ENCODE results near the gene DCLK1.
"Not testable (repeated sequence)": the region's sequence is repeated elsewhere in the genome, so short reads cannot be mapped to it uniquely, and the experiment has no call there.

DCLK1 gene

DNA sequence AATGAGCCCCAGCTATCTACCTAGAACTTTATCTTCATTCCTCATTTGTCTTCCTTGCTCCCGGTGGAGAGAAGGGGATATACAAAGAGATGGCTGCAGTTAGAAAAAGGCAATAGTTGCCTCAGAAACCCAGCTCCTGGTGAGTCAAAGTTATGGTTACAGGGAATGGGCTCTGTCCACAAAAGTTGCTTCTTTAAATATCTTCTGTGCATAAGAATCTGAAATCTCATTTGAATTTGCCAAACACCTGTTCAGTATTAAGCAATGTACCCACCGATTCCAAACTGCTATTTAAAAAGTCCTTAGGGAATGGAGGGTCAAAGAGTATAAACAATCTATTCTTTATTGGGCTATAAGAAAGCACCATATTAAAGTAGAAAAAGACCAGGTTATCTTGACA lies 48.4 kb downstream of the DCLK1 start:
- no peak for DNase-seq

- DNase-seq = no peak
Observed at GRCh38 chr13:36082396-36082795, 48.8 kb downstream of the DCLK1 start.

- no peak for DNase-seq
Observed at GRCh38 chr13:36076211-36076610, 55.0 kb downstream of the DCLK1 start.

GRCh38 chr13:36074659-36075058 lies 56.5 kb downstream of the DCLK1 start:
- DNase-seq = no peak

DNA sequence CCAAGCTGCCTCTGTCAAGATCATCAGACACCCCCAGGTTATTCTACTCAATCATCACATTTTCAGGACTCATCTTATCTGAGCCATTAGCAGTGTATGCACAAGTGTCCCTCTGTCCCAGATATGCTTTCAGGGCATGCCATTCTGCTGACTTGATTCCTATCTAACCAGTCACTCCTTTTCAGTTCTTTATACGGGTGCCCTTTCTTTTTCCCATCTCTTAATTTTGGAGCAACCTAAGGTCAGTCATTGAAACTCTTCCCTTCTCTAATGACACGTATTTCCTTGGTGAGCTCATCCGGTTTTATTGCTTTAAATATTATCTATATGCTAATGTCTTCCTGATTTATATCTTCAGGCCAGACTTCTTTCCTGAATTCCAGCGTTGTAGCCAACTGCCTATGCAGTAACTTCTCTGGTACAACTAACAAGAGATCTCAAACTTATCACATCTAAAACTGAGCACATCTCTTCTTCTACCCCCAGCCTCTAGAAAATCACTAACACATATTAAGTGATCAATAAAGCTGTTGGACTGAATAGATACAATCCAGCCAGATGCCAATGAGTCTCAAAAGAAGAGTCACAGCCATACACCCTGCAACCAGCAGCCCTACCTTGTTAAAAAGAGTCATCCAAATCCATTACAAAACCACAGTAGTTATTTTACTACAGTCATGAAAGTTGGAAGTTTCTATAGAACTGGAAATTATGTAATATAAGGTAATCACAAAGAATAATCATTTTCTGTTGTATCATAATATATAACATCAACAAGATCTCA lies 58.8 kb downstream of the DCLK1 start:
- DNase-seq = no peak

GRCh38 chr13:36070504-36071192 lies 60.5 kb downstream of the DCLK1 start:
- DNase-seq = not testable (repeated sequence)

GRCh38 chr13:36069881-36070366 lies 61.3 kb downstream of the DCLK1 start:
- no peak for DNase-seq

DNA sequence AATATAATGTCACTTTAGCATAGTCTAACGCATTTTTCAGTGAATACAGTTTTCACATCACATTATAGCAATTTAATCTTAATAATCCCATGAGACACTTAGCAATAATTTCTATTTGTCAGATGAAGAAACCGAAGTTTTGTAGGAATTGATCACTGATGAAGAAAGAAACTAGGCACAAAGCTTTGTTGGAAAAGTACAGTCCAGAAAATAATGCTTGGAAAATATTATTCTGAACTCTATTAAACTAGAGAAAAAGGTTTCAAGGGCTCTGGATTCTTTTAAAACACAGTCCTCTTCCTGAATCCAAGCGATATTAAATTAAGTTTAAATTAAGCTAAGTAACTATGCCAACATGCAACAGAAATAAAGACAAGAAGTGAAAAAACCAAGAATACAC lies 62.2 kb downstream of the DCLK1 start:
- DNase-seq = no peak

GRCh38 chr13:36068566-36068965 lies 62.6 kb downstream of the DCLK1 start:
- no peak for DNase-seq

DNA sequence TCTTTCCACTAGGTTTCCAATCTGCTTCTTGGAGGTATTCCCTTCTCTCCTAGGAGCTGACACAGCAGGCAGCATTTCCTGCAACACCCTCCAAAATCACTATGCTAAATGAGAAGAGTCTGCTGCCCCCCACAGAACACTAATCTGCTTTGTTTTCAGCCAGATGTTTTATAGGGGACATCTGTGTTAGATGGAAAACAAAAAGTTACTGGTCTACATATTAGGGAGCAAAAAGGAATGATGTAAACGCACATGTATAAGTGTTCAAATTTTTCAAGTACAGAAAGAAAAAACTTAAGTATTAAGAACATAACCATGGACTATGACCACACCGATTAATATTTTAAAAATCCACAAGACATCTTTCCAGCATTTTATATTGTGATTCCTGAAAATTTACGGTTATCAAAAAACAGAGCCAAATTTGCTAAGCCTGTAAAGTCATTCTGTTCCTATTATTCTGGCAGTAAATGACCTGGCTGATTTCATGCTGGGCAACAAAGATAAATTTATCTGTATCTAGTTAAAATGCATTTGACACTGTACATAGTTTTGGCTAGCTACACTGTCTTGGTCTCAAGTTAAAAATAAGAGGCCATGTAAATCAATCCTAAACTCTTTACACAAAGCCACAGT lies 63.3 kb downstream of the DCLK1 start:
- DNase-seq = no peak

- no peak for DNase-seq
Observed at GRCh38 chr13:36062249-36062648, 68.9 kb downstream of the DCLK1 start.

GRCh38 chr13:36061621-36062020 lies 69.6 kb downstream of the DCLK1 start:
- no peak for DNase-seq

DNA sequence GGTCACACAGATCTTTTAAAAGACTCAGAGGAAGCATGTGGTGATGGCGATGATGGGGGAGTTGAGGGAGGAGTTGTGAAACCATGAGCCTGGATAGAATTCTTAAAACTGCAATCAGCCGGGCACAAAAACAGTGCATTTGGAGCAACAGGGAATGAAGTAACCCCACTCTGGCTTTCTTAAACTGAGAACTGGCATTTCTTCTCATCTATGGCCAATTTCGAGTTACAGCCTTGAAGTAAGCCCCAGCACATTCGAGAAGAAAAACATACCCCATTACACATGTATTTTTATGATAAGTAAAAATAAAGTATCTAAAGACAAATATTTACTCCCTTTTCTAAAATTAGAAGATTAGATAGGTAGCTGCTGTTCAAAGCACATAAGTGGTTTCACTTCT lies 70.1 kb downstream of the DCLK1 start:
- no peak for DNase-seq

DNA sequence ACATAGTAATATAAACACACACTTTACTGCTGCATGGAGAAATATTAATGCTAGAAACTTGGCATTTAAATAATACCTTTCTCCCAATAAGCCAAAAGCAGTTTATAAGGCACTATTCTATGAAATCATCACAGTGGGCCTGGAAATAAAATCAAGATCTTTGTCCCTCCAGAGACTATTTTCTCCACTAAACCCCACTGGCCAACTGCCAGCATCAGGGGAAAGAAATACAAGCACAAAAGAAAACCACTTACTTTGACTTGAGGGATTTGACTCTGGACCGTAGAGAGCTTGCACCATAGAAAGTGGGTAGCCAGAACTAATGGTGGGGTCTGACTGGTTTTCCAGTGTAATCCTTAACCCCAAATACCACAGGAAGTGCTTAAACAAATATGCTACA lies 71.9 kb downstream of the DCLK1 start:
- no peak for DNase-seq

DNA sequence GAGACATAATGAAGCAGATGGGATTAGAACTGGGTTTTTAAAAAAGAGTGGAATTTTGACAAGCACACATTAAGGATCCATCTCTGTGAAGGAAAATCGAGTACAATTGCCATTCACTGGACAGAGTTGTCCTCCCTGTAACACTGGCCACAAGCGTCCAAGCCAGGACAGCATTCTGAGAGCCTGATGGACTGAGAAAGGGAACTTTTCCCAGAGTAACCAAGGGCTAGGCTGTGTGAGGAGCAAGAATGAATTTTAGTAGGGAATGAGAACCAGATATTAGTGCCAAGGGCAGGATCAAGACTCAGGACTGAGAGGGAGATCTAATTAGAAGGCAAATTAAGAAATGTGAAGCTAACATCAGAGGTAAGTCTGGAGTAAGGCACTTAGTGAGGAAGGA lies 73.1 kb downstream of the DCLK1 start:
- DNase-seq = no peak

DNA sequence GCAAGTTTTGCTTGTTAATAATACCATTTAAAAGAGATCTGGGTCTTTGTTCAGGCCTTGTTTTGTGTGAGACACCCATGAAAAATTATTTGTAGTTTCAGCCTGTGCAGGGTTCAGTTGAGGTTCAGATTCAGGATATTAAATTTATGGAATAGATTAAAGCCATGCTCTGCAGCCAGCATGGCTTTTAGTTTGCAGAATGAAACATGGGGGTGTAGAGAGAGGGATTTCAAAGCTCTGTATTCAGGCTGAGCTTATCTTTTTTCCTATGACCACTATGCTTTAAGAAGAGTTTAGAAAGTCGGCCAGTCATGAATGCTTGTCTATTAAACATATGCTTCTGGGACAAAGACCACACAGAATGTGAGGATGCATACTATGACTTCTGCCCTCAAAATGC lies 73.6 kb downstream of the DCLK1 start:
- no peak for DNase-seq

DNA sequence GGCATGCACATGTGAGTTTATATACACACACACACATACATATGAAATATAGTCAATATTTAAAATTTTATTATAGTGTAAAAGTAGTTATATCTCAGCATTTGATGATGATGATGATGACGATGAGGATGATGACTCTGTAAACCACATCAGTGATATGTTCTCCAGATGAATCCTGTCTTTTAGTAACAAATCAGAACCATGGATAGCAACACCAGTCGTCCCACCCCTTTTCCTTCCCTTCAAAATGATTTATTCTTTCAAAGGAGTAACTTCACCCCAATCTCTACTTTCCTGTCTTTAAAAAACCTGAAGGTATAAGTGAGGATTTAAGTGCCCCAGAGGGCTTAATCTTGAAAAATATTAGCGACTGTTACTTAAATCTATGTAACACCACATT lies 74.1 kb downstream of the DCLK1 start:
- no peak for DNase-seq

DNA sequence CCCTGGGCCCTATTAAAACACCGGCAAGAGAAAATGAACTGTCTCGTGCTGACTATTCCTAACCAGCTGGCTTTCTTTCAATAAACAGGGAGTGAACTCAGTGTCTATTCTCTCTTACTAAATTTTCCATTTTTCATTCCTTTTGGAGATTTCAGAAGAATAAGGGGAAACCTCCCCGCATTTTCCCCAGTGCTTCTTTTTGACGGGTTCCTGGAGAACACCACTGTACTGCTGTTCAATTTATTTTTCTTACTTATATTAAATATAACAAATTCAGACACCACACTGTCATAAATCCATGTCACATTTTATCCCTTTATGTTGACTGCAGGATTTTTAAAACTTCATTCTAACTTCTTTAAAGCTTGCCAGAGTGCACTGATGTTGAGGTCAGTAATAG lies 75.8 kb downstream of the DCLK1 start:
- DNase-seq = no peak

DNA sequence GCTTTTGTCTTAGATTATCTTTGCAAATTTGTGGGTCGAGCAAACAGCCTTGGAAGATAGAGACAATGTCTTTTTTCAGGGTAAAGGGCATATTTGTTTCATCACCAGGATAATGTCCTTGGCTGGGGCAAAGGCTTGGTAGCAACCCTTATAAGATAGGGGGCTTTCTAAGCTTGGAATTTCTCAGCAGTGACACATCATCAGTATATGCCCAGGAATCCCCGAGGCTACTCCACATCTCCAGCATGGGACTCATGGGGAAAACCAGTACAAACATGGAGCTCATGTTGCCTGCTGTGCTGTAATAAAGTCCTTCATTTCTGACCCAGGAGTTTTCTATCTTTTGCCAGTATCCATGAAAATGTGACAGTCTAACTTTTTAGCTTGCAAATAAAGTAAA lies 77.1 kb downstream of the DCLK1 start:
- no peak for DNase-seq

GRCh38 chr13:36051082-36051481 lies 80.1 kb downstream of the DCLK1 start:
- no peak for DNase-seq

GRCh38 chr13:36046672-36047071 lies 84.5 kb downstream of the DCLK1 start:
- DNase-seq = no peak

- no peak for DNase-seq
Observed at GRCh38 chr13:36038785-36039555, 92.2 kb downstream of the DCLK1 start.

DNA sequence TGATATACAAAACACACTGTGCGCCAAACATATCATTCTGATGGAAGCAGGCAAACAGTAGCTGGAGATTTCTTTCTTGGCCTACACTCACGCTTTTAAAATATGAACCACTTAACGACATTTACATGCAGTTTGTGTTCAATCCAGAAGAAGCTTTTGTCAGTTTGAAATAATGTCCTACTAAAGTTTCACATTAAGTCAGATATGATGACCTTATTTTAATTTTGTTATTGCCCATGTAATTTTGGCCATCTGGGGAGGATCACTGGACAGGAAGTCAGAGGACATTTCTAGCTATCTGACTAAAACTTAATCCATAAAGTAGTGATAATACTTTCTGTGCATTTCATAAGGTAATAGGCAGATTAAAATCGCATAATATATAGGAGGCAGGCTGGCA lies 98.1 kb downstream of the DCLK1 start:
- DNase-seq = no peak

Data from activated CD4-positive, CD25-positive, alpha-beta regulatory T cell (primary cell).